Measurements from ENCODE around the gene COL4A5.
"Not testable (repeated sequence)": the region's sequence is repeated elsewhere in the genome, so short reads cannot be mapped to it uniquely, and the experiment has no call there.

COL4A5 gene

GRCh38 chrX:108447303-108447702, 7.7 kb downstream of the COL4A5 start:
- H3K27ac ChIP-seq = peak overlapping the region; percentile 5
- DNase-seq (ENCODE audit: low read depth, low spot score) = no peak

DNA sequence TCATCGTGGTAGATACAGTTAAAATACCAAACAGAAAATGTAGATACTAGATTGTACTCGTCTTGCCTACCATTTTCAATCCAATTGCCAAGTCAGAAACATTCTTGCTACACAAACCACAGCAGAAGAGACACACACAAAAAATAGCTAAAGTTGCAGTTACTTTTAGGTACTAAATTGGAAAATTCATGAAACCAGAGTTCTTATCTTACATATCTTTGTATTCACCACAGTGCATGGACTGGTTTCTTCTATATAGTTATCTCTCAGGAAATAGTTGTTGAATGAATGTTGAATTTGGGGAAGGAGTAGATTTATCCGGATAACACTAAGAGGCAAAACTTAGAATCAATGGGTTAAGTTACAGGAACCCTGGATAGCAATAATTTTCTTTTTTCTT, 14.2 kb downstream of the COL4A5 start:
- no peak for DNase-seq (ENCODE audit: low read depth, low spot score)
- no peak overlapping the region for H3K27ac ChIP-seq

DNA sequence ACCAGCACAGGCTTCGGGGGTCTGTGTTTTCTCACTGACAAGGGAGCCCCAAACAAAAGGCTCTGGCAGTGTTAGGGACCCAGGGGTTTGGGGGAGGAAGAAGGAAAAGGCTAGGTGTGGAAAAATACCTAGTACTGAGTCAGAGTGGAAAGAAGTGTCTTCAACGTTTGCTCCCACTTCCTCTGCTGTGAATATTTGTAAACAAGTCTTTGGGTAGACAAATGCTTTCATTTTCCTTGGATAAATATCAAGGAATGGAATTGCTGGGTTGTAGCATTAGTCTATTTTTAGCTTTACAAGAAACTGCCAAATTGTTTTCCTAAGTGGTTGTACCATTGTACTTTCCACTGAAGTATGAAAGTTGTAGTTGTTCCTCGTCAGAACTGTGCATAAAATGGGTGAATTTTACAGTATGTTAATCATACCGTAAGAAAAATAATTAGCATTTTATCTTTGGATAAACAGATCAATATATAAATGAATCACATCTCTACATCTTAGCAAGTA, 17.4 kb downstream of the COL4A5 start:
- no peak for DNase-seq (ENCODE audit: low read depth, low spot score)
- H3K27ac ChIP-seq = no peak overlapping the region

GRCh38 chrX:108464604-108465003, 25.0 kb downstream of the COL4A5 start:
- no peak for DNase-seq (ENCODE audit: low read depth, low spot score)
- H3K27ac ChIP-seq = no peak overlapping the region

- no peak for DNase-seq (ENCODE audit: low read depth, low spot score)
Measured at GRCh38 chrX:108468486-108468885, 28.8 kb downstream of the COL4A5 start.

DNA sequence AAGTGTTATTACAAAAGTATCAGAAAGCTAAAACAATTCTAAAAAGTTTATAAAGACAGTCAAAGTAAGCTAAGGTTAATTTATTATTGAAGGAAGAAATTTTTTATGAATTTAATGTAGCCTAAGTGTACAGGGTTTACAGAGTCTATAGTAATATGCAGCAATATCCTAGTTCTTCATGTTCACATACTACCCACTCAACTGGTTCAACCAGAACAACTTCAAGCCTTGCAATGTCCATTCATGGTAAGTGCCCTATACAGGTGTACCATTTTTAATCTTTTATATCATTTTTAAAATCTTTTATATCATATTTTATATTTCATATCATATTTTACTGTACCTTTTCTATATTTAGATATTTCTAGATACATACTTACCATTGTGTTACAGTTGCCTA, 34.3 kb downstream of the COL4A5 start:
- H3K27ac ChIP-seq = no peak overlapping the region
- DNase-seq (ENCODE audit: low read depth, low spot score) = no peak

More at GRCh38 chrX:108468486-108468885, 28.8 kb downstream of the COL4A5 start:
- H3K27ac ChIP-seq = no peak overlapping the region

- not testable (repeated sequence) for DNase-seq (ENCODE audit: low read depth, low spot score); H3K27ac ChIP-seq
Measured at GRCh38 chrX:108481528-108481927, 41.9 kb downstream of the COL4A5 start.

- peak; percentile 2 for DNase-seq (ENCODE audit: low read depth, low spot score)
Measured at GRCh38 chrX:108484251-108484650, 44.6 kb downstream of the COL4A5 start.

DNA sequence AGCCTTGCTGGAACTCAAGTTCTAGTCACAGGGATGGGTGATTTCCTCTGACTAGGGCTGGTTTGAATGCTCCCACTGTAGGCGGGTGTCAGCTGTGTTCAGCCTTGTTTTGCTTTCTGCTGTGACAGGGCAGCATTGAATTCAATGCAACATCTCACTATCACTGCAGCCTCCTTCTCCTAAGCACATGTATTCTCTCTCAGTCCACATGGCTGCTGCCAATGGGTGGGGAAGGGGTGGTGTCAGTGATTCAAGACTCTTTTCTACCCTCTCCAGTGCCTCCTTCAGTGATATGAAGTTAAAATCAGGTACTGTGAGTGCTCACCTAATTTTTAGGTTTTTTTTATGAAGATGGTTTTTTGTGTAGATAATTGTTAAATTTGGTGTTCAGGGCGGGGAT, 46.3 kb downstream of the COL4A5 start:
- no peak overlapping the region for H3K27ac ChIP-seq
- DNase-seq (ENCODE audit: low read depth, low spot score) = no peak

More at GRCh38 chrX:108484251-108484650, 44.6 kb downstream of the COL4A5 start:
- H3K27ac ChIP-seq = no peak overlapping the region

- no peak overlapping the region for H3K27ac ChIP-seq
- DNase-seq (ENCODE audit: low read depth, low spot score) = no peak
Measured at GRCh38 chrX:108494406-108495090, 54.9 kb downstream of the COL4A5 start.

- no peak overlapping the region for H3K27ac ChIP-seq
- DNase-seq (ENCODE audit: low read depth, low spot score) = no peak
Measured at GRCh38 chrX:108511721-108512120, 72.1 kb downstream of the COL4A5 start.

GRCh38 chrX:108516184-108516583, 76.5 kb downstream of the COL4A5 start:
- peak overlapping the region; percentile 74 for H3K27ac ChIP-seq
- no peak for DNase-seq (ENCODE audit: low read depth, low spot score)

GRCh38 chrX:108527724-108528123, 88.1 kb downstream of the COL4A5 start:
- no peak for DNase-seq (ENCODE audit: low read depth, low spot score)
- H3K27ac ChIP-seq = no peak overlapping the region

DNA sequence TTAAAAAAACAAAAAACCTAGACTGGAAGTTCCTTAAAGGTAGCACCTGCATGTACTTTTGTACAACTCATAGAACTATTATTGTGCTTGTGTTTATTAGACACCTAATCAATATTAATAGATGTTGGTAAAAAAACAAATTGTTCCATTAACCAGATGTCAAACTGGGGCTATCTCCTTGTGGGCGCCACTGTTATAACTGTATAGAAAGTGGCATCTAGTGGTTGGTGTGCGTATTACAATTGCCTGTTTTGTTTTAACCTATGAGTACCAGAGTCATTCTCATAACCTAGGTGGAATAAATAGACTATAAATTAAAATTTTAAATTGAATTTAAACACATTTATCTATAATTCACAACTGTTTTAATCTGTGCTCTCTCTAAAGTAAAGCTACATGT, 97.4 kb downstream of the COL4A5 start:
- no peak for DNase-seq (ENCODE audit: low read depth, low spot score)
- no peak overlapping the region for H3K27ac ChIP-seq

DNA sequence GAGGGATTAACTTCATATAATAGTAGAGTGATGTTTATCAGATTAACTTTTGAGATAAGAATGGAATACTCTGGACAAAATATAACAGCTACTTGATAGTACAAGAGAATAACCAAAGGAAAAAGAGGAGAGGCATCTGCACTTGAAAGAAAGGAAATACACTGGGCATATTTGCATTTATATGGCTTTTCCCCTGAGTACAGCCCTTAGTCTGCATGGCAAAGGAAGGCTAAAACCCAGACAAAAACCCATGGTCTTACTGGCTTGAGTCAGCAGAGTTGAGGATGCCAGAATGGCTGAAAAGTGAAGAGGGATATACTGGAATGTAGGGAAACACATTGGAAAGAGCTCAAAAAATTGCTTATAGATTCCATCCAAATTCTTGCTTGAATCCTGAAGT, 101.6 kb downstream of the COL4A5 start:
- H3K27ac ChIP-seq = no peak overlapping the region
- DNase-seq (ENCODE audit: low read depth, low spot score) = no peak

- DNase-seq (ENCODE audit: low read depth, low spot score) = no peak
- H3K27ac ChIP-seq = no peak overlapping the region
Measured at GRCh38 chrX:108557580-108557979, 117.9 kb downstream of the COL4A5 start.

GRCh38 chrX:108558217-108558616, 118.6 kb downstream of the COL4A5 start:
- no peak overlapping the region for H3K27ac ChIP-seq
- no peak for DNase-seq (ENCODE audit: low read depth, low spot score)

- no peak overlapping the region for H3K27ac ChIP-seq
- no peak for DNase-seq (ENCODE audit: low read depth, low spot score)
Measured at GRCh38 chrX:108573136-108573535, 133.5 kb downstream of the COL4A5 start.

DNA sequence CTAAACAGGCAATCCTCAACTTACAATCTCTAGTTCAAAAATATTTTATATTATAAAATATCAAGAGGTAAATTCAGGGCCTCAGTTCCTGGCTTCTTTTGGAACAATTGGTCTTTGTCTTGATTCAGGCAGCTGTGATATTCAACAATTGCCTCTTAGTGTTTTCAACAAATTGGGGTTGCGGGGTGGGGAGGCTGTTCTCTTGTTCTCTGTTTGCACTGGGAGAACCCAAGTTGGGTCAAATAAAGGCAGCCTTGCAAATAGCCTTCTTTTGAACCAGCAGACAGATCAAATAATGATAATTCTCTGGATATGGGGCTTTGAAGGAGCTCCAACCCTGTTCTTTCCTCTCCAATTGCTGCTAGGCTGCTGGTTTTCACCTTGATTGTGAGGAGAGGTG, 142.5 kb downstream of the COL4A5 start:
- no peak overlapping the region for H3K27ac ChIP-seq
- no peak for DNase-seq (ENCODE audit: low read depth, low spot score)

GRCh38 chrX:108584617-108585211, 145.1 kb downstream of the COL4A5 start:
- no peak for DNase-seq (ENCODE audit: low read depth, low spot score)
- no peak overlapping the region for H3K27ac ChIP-seq

DNA sequence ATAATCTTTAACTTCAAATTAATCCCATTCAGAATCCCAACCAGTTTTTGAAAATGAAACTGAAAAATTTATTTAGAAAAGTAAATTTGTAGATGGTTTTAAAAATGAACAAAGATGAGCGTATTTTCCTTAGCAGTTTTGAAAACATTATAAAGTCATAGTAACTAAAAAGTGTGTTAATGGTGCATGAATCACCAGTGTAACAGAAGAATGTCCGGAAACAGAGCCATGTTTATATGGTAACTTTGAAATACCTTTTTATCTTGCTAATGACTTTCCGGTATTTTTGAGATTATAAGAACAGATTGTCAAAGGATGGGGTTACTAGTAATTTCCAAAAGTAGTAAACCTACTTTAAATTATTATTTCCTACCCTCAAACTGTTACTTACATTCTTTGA, 150.9 kb downstream of the COL4A5 start:
- no peak overlapping the region for H3K27ac ChIP-seq
- DNase-seq (ENCODE audit: low read depth, low spot score) = no peak

GRCh38 chrX:108601276-108601675, 161.6 kb downstream of the COL4A5 start:
- no peak overlapping the region for H3K27ac ChIP-seq
- DNase-seq (ENCODE audit: low read depth, low spot score) = no peak
